ENCODE measurements around the gene CD55.

CD55 gene

GRCh38 chr1:207361889-207362288 is 40.4 kb downstream of the CD55 start:
- DNase-seq (ENCODE audit: low read depth in 3 of 3) = no peak

GRCh38 chr1:207362962-207363860 is 41.7 kb downstream of the CD55 start:
- DNase-seq (ENCODE audit: low read depth in 3 of 3) = peak in 1 of 3 donors; percentile 10

DNA sequence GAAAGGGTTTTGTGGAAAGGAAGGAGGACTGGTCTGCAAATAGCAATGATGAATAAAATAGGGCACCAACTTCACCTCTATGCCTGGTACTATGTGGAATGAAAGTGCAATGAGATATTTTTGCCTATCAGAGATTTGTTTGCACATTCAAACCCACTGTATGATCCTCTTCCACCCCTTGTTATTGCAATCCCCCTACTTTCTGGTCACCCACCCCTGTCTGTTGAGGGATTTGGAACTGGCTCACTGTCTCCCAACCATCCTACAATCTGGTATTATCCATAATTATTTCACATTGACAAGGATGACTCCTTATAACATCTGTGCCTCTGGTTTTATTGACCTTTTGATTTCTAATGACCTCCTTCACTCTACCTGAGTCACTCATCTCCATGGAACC is 42.4 kb downstream of the CD55 start:
- no peak for DNase-seq (ENCODE audit: low read depth in 3 of 3)

GRCh38 chr1:207364614-207365013 is 43.1 kb downstream of the CD55 start:
- no peak for DNase-seq (ENCODE audit: low read depth in 3 of 3)

GRCh38 chr1:207365063-207365462 is 43.6 kb downstream of the CD55 start:
- no peak for DNase-seq (ENCODE audit: low read depth in 3 of 3)

GRCh38 chr1:207366022-207366421 is 44.5 kb downstream of the CD55 start:
- no peak for DNase-seq (ENCODE audit: low read depth in 3 of 3)

GRCh38 chr1:207388721-207389120 is 67.2 kb downstream of the CD55 start:
- DNase-seq (ENCODE audit: low read depth in 3 of 3) = no peak

- DNase-seq (ENCODE audit: low read depth in 3 of 3) = no peak
These were observed 68.4 kb downstream of the CD55 start for GRCh38 chr1:207389728-207390464.

DNA sequence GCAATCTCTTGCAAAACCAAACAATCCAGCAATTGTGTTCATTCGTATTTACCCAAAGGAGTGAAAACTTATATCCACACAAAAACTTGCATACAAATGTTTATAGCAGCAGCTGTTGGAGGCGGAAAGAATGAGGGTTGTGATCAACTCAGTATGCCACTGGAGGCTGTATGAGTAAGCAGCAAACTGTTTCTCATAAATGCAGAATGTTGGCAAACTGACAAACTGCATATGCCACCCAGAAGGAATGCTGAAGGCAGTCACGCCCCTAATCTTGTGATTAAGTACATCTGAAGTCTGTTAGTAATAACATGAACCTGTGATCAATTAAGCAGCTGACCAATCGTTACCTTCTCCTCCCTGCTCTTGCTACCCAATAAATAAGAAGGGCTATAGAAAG is 72.1 kb downstream of the CD55 start:
- no peak for DNase-seq (ENCODE audit: low read depth in 3 of 3)

- DNase-seq (ENCODE audit: low read depth in 3 of 3) = no peak
These were observed 74.8 kb downstream of the CD55 start for GRCh38 chr1:207396168-207396746.

DNA sequence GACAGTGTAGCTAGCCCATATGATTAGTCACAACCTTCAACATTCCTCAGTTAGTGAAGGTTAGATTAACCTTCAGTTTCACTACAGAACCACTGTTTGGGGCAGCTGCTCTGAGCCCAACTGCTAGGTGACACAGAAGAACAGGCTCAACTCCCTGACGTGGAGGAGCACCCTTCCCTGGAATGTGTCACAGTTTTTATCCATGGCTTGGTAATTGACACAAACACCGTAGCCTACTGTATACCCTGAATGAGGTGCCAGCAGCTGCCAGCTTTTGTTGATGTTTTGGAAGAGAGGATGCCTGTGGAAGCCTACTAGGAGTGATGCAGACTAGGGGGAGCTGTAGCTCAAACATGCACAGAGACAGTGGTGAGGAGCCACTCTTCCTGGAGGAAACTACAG is 76.0 kb downstream of the CD55 start:
- no peak for DNase-seq (ENCODE audit: low read depth in 3 of 3)

DNA sequence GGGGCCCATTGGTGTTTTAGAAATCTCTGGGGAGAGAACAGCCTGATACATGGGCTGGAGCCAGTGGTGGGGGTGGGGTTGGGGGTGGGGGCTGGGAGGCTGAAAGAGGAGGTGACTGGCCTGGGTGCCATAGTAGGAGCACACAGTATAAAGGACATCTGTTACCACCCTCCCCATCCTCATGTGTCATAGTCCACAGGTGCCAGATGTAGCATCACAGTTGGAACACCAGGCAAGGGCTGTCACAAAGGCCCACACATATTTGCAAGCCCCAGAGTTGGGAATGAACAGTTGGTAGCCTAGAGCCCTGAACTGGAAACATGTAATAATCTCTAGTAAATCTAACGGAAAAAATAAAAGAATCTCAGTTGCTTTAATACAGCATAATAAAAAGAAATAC is 77.5 kb downstream of the CD55 start:
- DNase-seq (ENCODE audit: low read depth in 3 of 3) = no peak

GRCh38 chr1:207401578-207401977 is 80.1 kb downstream of the CD55 start:
- no peak for DNase-seq (ENCODE audit: low read depth in 3 of 3)

DNA sequence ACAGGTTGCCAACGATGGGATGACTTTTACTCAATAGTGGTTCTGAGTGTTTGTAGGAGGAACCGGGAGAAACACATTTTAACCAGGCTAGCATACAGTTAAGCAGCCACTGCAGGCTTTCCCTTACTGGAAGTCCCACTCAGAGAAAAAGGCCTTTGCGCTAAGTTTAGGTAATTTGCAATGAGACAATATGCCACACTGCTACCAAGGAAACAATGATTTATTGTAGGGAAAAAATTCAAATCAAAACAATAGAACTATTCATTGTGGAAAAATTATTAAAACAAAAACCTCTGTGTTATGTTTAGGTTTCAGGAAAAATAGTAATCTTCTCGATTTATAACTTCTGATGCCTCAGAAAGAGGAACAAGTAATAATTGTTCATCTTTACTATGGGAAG is 81.3 kb downstream of the CD55 start:
- no peak for DNase-seq (ENCODE audit: low read depth in 3 of 3)

- no peak for DNase-seq (ENCODE audit: low read depth in 3 of 3)
These were observed 83.5 kb downstream of the CD55 start for GRCh38 chr1:207404849-207405525.

DNA sequence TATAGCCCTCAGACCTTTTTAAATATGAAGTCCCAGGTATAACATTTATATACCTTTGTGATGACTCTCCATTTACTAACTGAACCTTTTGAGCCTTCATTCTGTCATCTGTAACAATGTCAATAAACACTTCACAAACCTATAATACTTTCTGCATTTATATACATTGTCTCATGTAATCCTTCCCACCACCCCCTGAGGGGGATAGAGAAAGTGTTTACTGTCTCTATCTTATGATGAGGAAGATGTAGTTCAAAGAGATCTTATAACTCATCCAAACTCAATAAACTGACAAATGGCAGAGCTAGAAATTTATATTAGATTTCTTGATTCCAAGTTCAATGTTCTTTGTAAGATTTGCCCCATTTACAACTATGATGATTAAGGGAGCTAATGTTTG is 84.3 kb downstream of the CD55 start:
- no peak for DNase-seq (ENCODE audit: low read depth in 3 of 3)

GRCh38 chr1:207407655-207408260 is 86.3 kb downstream of the CD55 start:
- no peak for DNase-seq (ENCODE audit: low read depth in 3 of 3)

All from stimulated activated CD4-positive, alpha-beta T cell treated with anti-CD3 and anti-CD28 coated beads, TNF-alpha, amount 100 ng/mL, for 48 hours (primary cell).